ENCODE data around the gene SLC35F3.

Gene SLC35F3

DNA sequence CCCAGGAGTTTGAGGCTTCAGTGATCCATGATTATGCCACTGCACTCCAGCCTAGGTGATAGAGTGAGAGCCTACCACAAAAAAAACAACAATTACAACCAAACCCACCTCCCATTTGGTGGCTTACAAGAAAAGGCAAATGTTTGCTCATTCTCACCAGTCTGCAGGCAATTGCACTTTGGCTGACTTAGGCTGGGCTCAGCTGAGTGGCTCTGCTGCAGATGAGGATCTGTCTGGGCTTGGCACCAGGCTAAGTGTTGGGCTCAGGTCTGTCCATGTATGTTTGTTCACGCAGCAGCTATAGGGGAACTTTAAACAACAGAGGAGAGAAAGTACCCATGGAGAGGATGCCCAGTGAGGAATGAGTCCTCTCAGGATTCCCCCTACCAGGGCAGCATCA lies 440.8 kb downstream of the SLC35F3 start:
- TF ChIP-seq USF1 (IDR thresholded peaks at IDR 0.05) (no peak), YY1 (IDR thresholded peaks at IDR 0.05; ENCODE audit: low read depth) (no peak), TAF1 (IDR thresholded peaks at IDR 0.05; ENCODE audit: low read depth) (no peak), CEBPB (IDR thresholded peaks at IDR 0.05) (no peak), EGR1 (IDR thresholded peaks at IDR 0.05) (no peak), TEAD4 (IDR thresholded peaks at IDR 0.05) (no peak), TCF12 (IDR thresholded peaks at IDR 0.05; ENCODE audit: low read depth) (no peak), CREB1 (IDR thresholded peaks at IDR 0.05; ENCODE audit: low read depth) (no peak), FOXM1 (IDR thresholded peaks at IDR 0.05; ENCODE audit: borderline replicate concordance, low read depth) (no peak), NFIC (IDR thresholded peaks at IDR 0.05) (no peak), MAX (IDR thresholded peaks at IDR 0.05) (no peak), RAD21 (IDR thresholded peaks at IDR 0.05; ENCODE audit: low read depth) (no peak), ZBTB7A (IDR thresholded peaks at IDR 0.05; ENCODE audit: low read depth) (no peak), EP300 (IDR thresholded peaks at IDR 0.05; ENCODE audit: borderline replicate concordance) (no peak)
- TF ChIP-seq, protein P1, sequence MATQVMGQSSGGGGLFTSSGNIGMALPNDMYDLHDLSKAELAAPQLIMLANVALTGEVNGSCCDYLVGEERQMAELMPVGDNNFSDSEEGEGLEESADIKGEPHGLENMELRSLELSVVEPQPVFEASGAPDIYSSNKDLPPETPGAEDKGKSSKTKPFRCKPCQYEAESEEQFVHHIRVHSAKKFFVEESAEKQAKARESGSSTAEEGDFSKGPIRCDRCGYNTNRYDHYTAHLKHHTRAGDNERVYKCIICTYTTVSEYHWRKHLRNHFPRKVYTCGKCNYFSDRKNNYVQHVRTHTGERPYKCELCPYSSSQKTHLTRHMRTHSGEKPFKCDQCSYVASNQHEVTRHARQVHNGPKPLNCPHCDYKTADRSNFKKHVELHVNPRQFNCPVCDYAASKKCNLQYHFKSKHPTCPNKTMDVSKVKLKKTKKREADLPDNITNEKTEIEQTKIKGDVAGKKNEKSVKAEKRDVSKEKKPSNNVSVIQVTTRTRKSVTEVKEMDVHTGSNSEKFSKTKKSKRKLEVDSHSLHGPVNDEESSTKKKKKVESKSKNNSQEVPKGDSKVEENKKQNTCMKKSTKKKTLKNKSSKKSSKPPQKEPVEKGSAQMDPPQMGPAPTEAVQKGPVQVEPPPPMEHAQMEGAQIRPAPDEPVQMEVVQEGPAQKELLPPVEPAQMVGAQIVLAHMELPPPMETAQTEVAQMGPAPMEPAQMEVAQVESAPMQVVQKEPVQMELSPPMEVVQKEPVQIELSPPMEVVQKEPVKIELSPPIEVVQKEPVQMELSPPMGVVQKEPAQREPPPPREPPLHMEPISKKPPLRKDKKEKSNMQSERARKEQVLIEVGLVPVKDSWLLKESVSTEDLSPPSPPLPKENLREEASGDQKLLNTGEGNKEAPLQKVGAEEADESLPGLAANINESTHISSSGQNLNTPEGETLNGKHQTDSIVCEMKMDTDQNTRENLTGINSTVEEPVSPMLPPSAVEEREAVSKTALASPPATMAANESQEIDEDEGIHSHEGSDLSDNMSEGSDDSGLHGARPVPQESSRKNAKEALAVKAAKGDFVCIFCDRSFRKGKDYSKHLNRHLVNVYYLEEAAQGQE (IDR thresholded peaks at IDR 0.05; ENCODE audit: low read depth), result no peak

- no peak for TF ChIP-seq YY1 (IDR thresholded peaks at IDR 0.05; ENCODE audit: low read depth)
- TF ChIP-seq EP300 (IDR thresholded peaks at IDR 0.05; ENCODE audit: borderline replicate concordance), result no peak
- TF ChIP-seq EGR1 (IDR thresholded peaks at IDR 0.05), result no peak
- no peak for TF ChIP-seq RAD21 (IDR thresholded peaks at IDR 0.05; ENCODE audit: low read depth)
- TF ChIP-seq NFIC (IDR thresholded peaks at IDR 0.05), result no peak
- no peak for TF ChIP-seq FOXM1 (IDR thresholded peaks at IDR 0.05; ENCODE audit: borderline replicate concordance, low read depth)
- TF ChIP-seq, protein P1 (IDR thresholded peaks at IDR 0.05; ENCODE audit: low read depth), result no peak
- no peak for TF ChIP-seq MAX (IDR thresholded peaks at IDR 0.05)
These were observed 444.5 kb downstream of the SLC35F3 start for GRCh38 chr1:234348964-234349363.

GRCh38 chr1:234355782-234356510 lies 451.5 kb downstream of the SLC35F3 start:
- no peak for TF ChIP-seq YY1 (IDR thresholded peaks at IDR 0.05; ENCODE audit: low read depth)
- TF ChIP-seq TAF1 (IDR thresholded peaks at IDR 0.05; ENCODE audit: low read depth), result no peak
- TF ChIP-seq EP300 (IDR thresholded peaks at IDR 0.05; ENCODE audit: borderline replicate concordance), result no peak
- TF ChIP-seq CREB1 (IDR thresholded peaks at IDR 0.05; ENCODE audit: low read depth), result no peak
- no peak for TF ChIP-seq TEAD4 (IDR thresholded peaks at IDR 0.05)
- no peak for TF ChIP-seq CEBPB (IDR thresholded peaks at IDR 0.05)
- TF ChIP-seq RAD21 (IDR thresholded peaks at IDR 0.05; ENCODE audit: low read depth), result no peak
- no peak for TF ChIP-seq FOXM1 (IDR thresholded peaks at IDR 0.05; ENCODE audit: borderline replicate concordance, low read depth)
- no peak for TF ChIP-seq ZBTB7A (IDR thresholded peaks at IDR 0.05; ENCODE audit: low read depth)
- TF ChIP-seq TCF12 (IDR thresholded peaks at IDR 0.05; ENCODE audit: low read depth), result no peak
- TF ChIP-seq NFIC (IDR thresholded peaks at IDR 0.05), result no peak
- no peak for TF ChIP-seq MAX (IDR thresholded peaks at IDR 0.05)
- no peak for TF ChIP-seq USF1 (IDR thresholded peaks at IDR 0.05)
- TF ChIP-seq, protein P1 (IDR thresholded peaks at IDR 0.05; ENCODE audit: low read depth), result no peak
- TF ChIP-seq EGR1 (IDR thresholded peaks at IDR 0.05), result no peak

DNA sequence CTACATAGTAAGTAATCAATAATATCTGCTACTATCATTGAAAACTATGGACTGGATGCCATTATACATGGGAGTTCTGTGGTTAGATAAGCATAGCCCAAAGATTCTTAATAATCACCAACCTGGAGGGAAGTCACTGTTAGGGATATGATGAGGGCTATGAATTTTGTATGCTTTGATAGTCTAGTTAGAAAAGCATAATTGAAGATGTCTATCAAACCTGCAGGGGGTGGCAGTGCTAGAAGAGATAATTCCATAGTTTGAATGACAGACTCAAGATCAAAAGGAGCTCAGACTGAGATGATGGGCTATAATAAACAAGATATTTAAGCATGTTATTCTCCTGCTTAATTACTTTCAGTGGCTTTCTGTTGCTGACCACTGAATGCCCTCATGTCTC lies 453.4 kb downstream of the SLC35F3 start:
- TF ChIP-seq TEAD4 (IDR thresholded peaks at IDR 0.05) (no peak), EP300 (IDR thresholded peaks at IDR 0.05; ENCODE audit: borderline replicate concordance) (no peak), MAX (IDR thresholded peaks at IDR 0.05) (no peak), EGR1 (IDR thresholded peaks at IDR 0.05) (no peak), FOXM1 (IDR thresholded peaks at IDR 0.05; ENCODE audit: borderline replicate concordance, low read depth) (no peak), ZBTB7A (IDR thresholded peaks at IDR 0.05; ENCODE audit: low read depth) (no peak), RAD21 (IDR thresholded peaks at IDR 0.05; ENCODE audit: low read depth) (no peak), TCF12 (IDR thresholded peaks at IDR 0.05; ENCODE audit: low read depth) (no peak), TAF1 (IDR thresholded peaks at IDR 0.05; ENCODE audit: low read depth) (no peak), CEBPB (IDR thresholded peaks at IDR 0.05) (no peak), CREB1 (IDR thresholded peaks at IDR 0.05; ENCODE audit: low read depth) (no peak), NFIC (IDR thresholded peaks at IDR 0.05) (no peak), USF1 (IDR thresholded peaks at IDR 0.05) (no peak), YY1 (IDR thresholded peaks at IDR 0.05; ENCODE audit: low read depth) (no peak)
- TF ChIP-seq, protein P1 (IDR thresholded peaks at IDR 0.05; ENCODE audit: low read depth), result no peak

Data from Ishikawa (cell line).